H1 (cell line): ENCODE results near the gene NCOA1. TPM values are rescaled to one million over a fixed set of nuclear protein-coding genes. Genes with fewer than 3 reads are reported as not detected.

Source experiments
- E2F6 ChIP-seq: IDR thresholded peaks from 2 replicates; pipeline ENCODE4 v1.6.1; 2012; ENCODE audit warnings: inconsistent platforms
- RFX5 ChIP-seq: IDR thresholded peaks from 2 replicates; pipeline ENCODE4 v1.6.1; 2011; ENCODE audit warnings: low read depth, low read length, improper control_type of control experiment, borderline replicate concordance
- SP2 ChIP-seq: IDR thresholded peaks from 2 replicates; pipeline ENCODE4 v1.6.1; 2012; ENCODE audit warnings: mild to moderate bottlenecking, low read length, inconsistent platforms
- polyA plus RNA-seq, 7 experiments: library from polyadenylated mRNA; depleted of rRNA in 3 of 7; stranded (reverse) in 5 of 7; unstranded in 2 of 7; fragments of >200 nt in 5 of 7; fragments of 200-250 nt in 2 of 7; gene quantifications; 1 replicate in 5 of 7; 2 replicates in 1 of 7; 4 replicates in 1 of 7; pipeline versions ENCODE4 v1.2.1 to v1.2.3, GENCODE V29; 2011 to 2013; ENCODE audit warnings: missing spikeins in 2 of 7, mixed read lengths in 2 of 7
- total RNA-seq: library from RNA; stranded (reverse); fragmentation: NEBNext Ultra II Directional; extraction: Animal tissue kit (Norgen Biotek cat#: 25700); gene quantifications from 2 replicates; pipeline ENCODE4 v1.2.1, GENCODE V29; 2021
- TF ChIP-seq, protein P1 (sequence below): fragments of 300-600 bp; sonication (generic); IDR thresholded peaks from 2 replicates; pipeline ENCODE4 v1.7.1; 2012; ENCODE audit warnings: low read length, moderate library complexity, mild to moderate bottlenecking, inconsistent platforms; ENCODE audit not compliant: insufficient replicate concordance

Gene NCOA1
- total and polyA plus RNA-seq, 2 of the 8 experiments (the other 6 are each of a cell fraction or from before 2014, with no cell fraction given): 12.8 to 17.9 TPM

DNA sequence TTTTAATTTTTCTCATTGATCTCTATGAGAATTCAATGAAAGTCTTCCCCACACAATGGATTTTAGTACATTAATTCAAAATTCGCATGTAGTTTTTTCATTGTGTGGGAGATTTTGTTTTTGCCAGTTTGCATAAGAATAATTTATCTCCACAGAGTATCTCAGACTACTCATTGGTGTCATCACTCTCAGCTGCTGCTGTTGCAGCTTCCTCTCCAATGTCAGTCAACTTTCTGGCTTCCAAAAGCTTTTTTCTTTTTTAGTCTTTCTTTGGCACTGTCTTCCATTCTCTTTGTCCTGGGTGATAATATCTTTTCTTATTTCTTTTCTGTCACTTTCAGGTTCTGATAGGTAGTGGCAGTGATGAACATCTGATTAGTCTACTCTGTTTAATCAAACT, 251.7 kb downstream of the NCOA1 start (continued):
- TF ChIP-seq, protein P1, sequence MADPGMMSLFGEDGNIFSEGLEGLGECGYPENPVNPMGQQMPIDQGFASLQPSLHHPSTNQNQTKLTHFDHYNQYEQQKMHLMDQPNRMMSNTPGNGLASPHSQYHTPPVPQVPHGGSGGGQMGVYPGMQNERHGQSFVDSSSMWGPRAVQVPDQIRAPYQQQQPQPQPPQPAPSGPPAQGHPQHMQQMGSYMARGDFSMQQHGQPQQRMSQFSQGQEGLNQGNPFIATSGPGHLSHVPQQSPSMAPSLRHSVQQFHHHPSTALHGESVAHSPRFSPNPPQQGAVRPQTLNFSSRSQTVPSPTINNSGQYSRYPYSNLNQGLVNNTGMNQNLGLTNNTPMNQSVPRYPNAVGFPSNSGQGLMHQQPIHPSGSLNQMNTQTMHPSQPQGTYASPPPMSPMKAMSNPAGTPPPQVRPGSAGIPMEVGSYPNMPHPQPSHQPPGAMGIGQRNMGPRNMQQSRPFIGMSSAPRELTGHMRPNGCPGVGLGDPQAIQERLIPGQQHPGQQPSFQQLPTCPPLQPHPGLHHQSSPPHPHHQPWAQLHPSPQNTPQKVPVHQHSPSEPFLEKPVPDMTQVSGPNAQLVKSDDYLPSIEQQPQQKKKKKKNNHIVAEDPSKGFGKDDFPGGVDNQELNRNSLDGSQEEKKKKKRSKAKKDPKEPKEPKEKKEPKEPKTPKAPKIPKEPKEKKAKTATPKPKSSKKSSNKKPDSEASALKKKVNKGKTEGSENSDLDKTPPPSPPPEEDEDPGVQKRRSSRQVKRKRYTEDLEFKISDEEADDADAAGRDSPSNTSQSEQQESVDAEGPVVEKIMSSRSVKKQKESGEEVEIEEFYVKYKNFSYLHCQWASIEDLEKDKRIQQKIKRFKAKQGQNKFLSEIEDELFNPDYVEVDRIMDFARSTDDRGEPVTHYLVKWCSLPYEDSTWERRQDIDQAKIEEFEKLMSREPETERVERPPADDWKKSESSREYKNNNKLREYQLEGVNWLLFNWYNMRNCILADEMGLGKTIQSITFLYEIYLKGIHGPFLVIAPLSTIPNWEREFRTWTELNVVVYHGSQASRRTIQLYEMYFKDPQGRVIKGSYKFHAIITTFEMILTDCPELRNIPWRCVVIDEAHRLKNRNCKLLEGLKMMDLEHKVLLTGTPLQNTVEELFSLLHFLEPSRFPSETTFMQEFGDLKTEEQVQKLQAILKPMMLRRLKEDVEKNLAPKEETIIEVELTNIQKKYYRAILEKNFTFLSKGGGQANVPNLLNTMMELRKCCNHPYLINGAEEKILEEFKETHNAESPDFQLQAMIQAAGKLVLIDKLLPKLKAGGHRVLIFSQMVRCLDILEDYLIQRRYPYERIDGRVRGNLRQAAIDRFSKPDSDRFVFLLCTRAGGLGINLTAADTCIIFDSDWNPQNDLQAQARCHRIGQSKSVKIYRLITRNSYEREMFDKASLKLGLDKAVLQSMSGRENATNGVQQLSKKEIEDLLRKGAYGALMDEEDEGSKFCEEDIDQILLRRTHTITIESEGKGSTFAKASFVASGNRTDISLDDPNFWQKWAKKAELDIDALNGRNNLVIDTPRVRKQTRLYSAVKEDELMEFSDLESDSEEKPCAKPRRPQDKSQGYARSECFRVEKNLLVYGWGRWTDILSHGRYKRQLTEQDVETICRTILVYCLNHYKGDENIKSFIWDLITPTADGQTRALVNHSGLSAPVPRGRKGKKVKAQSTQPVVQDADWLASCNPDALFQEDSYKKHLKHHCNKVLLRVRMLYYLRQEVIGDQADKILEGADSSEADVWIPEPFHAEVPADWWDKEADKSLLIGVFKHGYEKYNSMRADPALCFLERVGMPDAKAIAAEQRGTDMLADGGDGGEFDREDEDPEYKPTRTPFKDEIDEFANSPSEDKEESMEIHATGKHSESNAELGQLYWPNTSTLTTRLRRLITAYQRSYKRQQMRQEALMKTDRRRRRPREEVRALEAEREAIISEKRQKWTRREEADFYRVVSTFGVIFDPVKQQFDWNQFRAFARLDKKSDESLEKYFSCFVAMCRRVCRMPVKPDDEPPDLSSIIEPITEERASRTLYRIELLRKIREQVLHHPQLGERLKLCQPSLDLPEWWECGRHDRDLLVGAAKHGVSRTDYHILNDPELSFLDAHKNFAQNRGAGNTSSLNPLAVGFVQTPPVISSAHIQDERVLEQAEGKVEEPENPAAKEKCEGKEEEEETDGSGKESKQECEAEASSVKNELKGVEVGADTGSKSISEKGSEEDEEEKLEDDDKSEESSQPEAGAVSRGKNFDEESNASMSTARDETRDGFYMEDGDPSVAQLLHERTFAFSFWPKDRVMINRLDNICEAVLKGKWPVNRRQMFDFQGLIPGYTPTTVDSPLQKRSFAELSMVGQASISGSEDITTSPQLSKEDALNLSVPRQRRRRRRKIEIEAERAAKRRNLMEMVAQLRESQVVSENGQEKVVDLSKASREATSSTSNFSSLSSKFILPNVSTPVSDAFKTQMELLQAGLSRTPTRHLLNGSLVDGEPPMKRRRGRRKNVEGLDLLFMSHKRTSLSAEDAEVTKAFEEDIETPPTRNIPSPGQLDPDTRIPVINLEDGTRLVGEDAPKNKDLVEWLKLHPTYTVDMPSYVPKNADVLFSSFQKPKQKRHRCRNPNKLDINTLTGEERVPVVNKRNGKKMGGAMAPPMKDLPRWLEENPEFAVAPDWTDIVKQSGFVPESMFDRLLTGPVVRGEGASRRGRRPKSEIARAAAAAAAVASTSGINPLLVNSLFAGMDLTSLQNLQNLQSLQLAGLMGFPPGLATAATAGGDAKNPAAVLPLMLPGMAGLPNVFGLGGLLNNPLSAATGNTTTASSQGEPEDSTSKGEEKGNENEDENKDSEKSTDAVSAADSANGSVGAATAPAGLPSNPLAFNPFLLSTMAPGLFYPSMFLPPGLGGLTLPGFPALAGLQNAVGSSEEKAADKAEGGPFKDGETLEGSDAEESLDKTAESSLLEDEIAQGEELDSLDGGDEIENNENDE: no peak
- no peak for TF ChIP-seq RFX5
- no peak for TF ChIP-seq SP2
- TF ChIP-seq E2F6: no peak
